Liver (tissue), 9 donors: Measurements from ENCODE around the gene IL3. TPM values are rescaled to one million over a fixed set of nuclear protein-coding genes. Genes with fewer than 3 reads are reported as not detected.

Source experiments
- DNase-seq: peaks from one replicate; pipeline ENCODE4 v3.0.0-alpha.2; 2017; ENCODE audit warnings: low spot score
- H3K27ac ChIP-seq, 2 donors: one replicate each; pipeline ENCODE4 v1.7.0; 2013; ENCODE audit warnings: inconsistent platforms in 2 of 2, low read length in 2 of 2, control low read depth in 1 of 2, low read depth in 1 of 2, mild to moderate bottlenecking in 1 of 2
- H3K27me3 ChIP-seq, 4 donors: one replicate each; pipeline versions ENCODE4 v1.6.1 to v1.7.0; 2013; ENCODE audit warnings: low read length in 3 of 4, inconsistent platforms in 1 of 4, mild to moderate bottlenecking in 1 of 4, moderate library complexity in 1 of 4; ENCODE audit not compliant: control insufficient read depth in 4 of 4, insufficient read depth in 4 of 4
- H3K36me3 ChIP-seq, 4 donors: one replicate each; pipeline versions ENCODE4 v1.6.1 to v1.7.0; 2013; ENCODE audit warnings: low read length in 3 of 4, mild to moderate bottlenecking in 3 of 4, low read depth in 1 of 4, moderate library complexity in 1 of 4; ENCODE audit not compliant: control insufficient read depth in 4 of 4, insufficient read depth in 3 of 4
- H3K4me1 ChIP-seq, 4 donors: one replicate each; pipeline versions ENCODE4 v1.6.1 to v1.7.0; 2013; ENCODE audit warnings: low read length in 3 of 4, mild to moderate bottlenecking in 3 of 4, moderate library complexity in 1 of 4; ENCODE audit not compliant: control insufficient read depth in 4 of 4, insufficient read depth in 4 of 4
- H3K4me3 ChIP-seq, 3 donors: one replicate each; pipeline versions ENCODE4 v1.6.1 to v1.7.0; 2013; ENCODE audit warnings: low read length in 3 of 3, control low read depth in 1 of 3, low read depth in 1 of 3, mild to moderate bottlenecking in 1 of 3
- H3K9ac ChIP-seq, 2 donors: one replicate each; pipeline ENCODE4 v1.7.0; 2013; ENCODE audit warnings: low read length in 2 of 2, mild to moderate bottlenecking in 2 of 2, moderate library complexity in 2 of 2, control low read depth in 1 of 2, low read depth in 1 of 2
- H3K9me3 ChIP-seq, 4 donors: one replicate each; pipeline versions ENCODE4 v1.6.1 to v1.7.0; 2013; ENCODE audit warnings: low read length in 3 of 4; ENCODE audit not compliant: control insufficient read depth in 4 of 4
- EGR1 ChIP-seq, 2 donors: IDR thresholded peaks; 2 replicates each; pipeline ENCODE4 v1.6.1; 2016 to 2018; ENCODE audit warnings: antibody characterized with exemption in 2 of 2, low read depth in 2 of 2
- FOXA1 ChIP-seq: IDR thresholded peaks from 2 replicates; pipeline ENCODE4 v1.6.1; 2016; ENCODE audit warnings: antibody characterized with exemption
- FOXA2 ChIP-seq: IDR thresholded peaks from 2 replicates; pipeline ENCODE4 v1.6.1; 2016; ENCODE audit warnings: antibody characterized with exemption
- GABPA ChIP-seq, 2 donors: IDR thresholded peaks in 1 of 2; conservative IDR thresholded peaks in 1 of 2; 2 replicates each; pipeline ENCODE4 v1.6.1; 2016; ENCODE audit warnings: antibody characterized with exemption in 2 of 2, mild to moderate bottlenecking in 1 of 2, moderate library complexity in 1 of 2
- HNF4A ChIP-seq, 2 donors: conservative IDR thresholded peaks; 2 replicates each; pipeline ENCODE4 v1.6.1; 2016; ENCODE audit warnings: antibody characterized with exemption in 2 of 2, mild to moderate bottlenecking in 2 of 2
- HNF4G ChIP-seq: IDR thresholded peaks from 2 replicates; pipeline ENCODE4 v1.6.1; 2016; ENCODE audit warnings: antibody characterized with exemption
- NR2F2 ChIP-seq: IDR thresholded peaks from 2 replicates; pipeline ENCODE4 v1.6.1; 2016; ENCODE audit warnings: antibody characterized with exemption
- RXRA ChIP-seq, 2 donors: IDR thresholded peaks; 2 replicates each; pipeline ENCODE4 v1.6.1; 2017 to 2018; ENCODE audit warnings: antibody characterized with exemption in 2 of 2, mild to moderate bottlenecking in 1 of 2
- TAF1 ChIP-seq: conservative IDR thresholded peaks from 2 replicates; pipeline ENCODE4 v1.6.1; 2016; ENCODE audit warnings: antibody characterized with exemption, mild to moderate bottlenecking
- YY1 ChIP-seq: IDR thresholded peaks from 2 replicates; pipeline ENCODE4 v1.6.1; 2016; ENCODE audit warnings: antibody characterized with exemption, mild to moderate bottlenecking
- WGBS: extraction: QIAGEN DNeasy Blood & Tissue Kit; methylation state at CpG from one replicate; pipeline ENCODE4 v1.1.7; 2013; 5-methylcytosine and 5-hydroxymethylcytosine counted together
- polyA plus RNA-seq, 2 donors: library from polyadenylated mRNA; stranded (reverse) in 1 of 2; unstranded in 1 of 2; fragments of 200-250 nt in 1 of 2; fragments of >200 nt in 1 of 2; fragmentation: Nextera tagmentation in 1 of 2; extraction: Ambion mirVana in 1 of 2; gene quantifications; one replicate each; pipeline versions ENCODE4 v1.2.1 to v1.2.3, GENCODE V29; 2013 to 2015
- total RNA-seq, 2 donors: library from RNA; depleted of rRNA; stranded (reverse); fragments of >200 nt; gene quantifications; one replicate each; pipeline ENCODE4 v1.2.3, GENCODE V29; 2014
- TF ChIP-seq, protein P1 (sequence below): IDR thresholded peaks from 2 replicates; pipeline ENCODE4 v1.6.1; 2016; ENCODE audit warnings: antibody characterized with exemption, mild to moderate bottlenecking
- TF ChIP-seq, protein P2 (sequence below): fragments of 150-350 bp; IDR thresholded peaks from 2 replicates; pipeline ENCODE4 v1.5.1; 2017; ENCODE audit warnings: improper control_type of control experiment, low read depth, low read length; ENCODE audit not compliant: missing input control
- donor health status: healthy.
- donor health status: healthy.
- donor health status: healthy.
- donor health status: healthy.
- donor health status: healthy.

Gene IL3
- total and polyA plus RNA-seq, 4 donors: not detected

DNA sequence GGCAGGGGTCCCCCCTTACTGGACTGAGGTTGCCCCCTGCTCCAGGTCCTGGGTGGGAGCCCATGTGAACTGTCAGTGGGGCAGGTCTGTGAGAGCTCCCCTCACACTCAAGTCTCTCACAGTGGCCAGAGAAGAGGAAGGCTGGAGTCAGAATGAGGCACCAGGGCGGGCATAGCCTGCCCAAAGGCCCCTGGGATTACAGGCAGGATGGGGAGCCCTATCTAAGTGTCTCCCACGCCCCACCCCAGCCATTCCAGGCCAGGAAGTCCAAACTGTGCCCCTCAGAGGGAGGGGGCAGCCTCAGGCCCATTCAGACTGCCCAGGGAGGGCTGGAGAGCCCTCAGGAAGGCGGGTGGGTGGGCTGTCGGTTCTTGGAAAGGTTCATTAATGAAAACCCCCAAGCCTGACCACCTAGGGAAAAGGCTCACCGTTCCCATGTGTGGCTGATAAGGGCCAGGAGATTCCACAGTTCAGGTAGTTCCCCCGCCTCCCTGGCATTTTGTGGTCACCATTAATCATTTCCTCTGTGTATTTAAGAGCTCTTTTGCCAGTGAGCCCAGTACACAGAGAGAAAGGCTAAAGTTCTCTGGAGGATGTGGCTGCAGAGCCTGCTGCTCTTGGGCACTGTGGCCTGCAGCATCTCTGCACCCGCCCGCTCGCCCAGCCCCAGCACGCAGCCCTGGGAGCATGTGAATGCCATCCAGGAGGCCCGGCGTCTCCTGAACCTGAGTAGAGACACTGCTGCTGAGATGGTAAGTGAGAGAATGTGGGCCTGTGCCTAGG lies 13.0 kb downstream of the IL3 start, which contains the start of gene CSF2:
CSF2 (plus strand) TSS at position 559 of the 783 bp plus-strand sequence; CDS start at position 594, 35 bp downstream.
- Histone ChIP-seq H3K36me3 (no peaks in the 10 kb centered on the region), H3K27me3 (no peaks in the 10 kb centered on the region), H3K9me3 (no peaks in the 10 kb centered on the region), H3K4me3 (no peak within 1 kb of the TSS), H3K27ac (no peak within 1 kb of the TSS), H3K4me1 (no peaks in the 10 kb centered on the region), H3K9ac (no peak within 1 kb of the TSS)
- DNase-seq: no peak
- no peak for TF ChIP-seq GABPA (IDR thresholded peaks at IDR 0.05 in 1 of 2, conservative IDR thresholded peaks at IDR 0.05 in 1 of 2)
- no peak for TF ChIP-seq EGR1 (IDR thresholded peaks at IDR 0.05; ENCODE audit: low read depth in 2 of 2)
- no peak for TF ChIP-seq NR2F2
- no peak for TF ChIP-seq HNF4A (conservative IDR thresholded peaks at IDR 0.05)
- TF ChIP-seq, protein P1, sequence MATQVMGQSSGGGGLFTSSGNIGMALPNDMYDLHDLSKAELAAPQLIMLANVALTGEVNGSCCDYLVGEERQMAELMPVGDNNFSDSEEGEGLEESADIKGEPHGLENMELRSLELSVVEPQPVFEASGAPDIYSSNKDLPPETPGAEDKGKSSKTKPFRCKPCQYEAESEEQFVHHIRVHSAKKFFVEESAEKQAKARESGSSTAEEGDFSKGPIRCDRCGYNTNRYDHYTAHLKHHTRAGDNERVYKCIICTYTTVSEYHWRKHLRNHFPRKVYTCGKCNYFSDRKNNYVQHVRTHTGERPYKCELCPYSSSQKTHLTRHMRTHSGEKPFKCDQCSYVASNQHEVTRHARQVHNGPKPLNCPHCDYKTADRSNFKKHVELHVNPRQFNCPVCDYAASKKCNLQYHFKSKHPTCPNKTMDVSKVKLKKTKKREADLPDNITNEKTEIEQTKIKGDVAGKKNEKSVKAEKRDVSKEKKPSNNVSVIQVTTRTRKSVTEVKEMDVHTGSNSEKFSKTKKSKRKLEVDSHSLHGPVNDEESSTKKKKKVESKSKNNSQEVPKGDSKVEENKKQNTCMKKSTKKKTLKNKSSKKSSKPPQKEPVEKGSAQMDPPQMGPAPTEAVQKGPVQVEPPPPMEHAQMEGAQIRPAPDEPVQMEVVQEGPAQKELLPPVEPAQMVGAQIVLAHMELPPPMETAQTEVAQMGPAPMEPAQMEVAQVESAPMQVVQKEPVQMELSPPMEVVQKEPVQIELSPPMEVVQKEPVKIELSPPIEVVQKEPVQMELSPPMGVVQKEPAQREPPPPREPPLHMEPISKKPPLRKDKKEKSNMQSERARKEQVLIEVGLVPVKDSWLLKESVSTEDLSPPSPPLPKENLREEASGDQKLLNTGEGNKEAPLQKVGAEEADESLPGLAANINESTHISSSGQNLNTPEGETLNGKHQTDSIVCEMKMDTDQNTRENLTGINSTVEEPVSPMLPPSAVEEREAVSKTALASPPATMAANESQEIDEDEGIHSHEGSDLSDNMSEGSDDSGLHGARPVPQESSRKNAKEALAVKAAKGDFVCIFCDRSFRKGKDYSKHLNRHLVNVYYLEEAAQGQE: no peak
- TF ChIP-seq RXRA (IDR thresholded peaks at IDR 0.05): no peak
- no peak for TF ChIP-seq FOXA1
- no peak for TF ChIP-seq YY1
- no peak for TF ChIP-seq FOXA2
- TF ChIP-seq, protein P2, sequence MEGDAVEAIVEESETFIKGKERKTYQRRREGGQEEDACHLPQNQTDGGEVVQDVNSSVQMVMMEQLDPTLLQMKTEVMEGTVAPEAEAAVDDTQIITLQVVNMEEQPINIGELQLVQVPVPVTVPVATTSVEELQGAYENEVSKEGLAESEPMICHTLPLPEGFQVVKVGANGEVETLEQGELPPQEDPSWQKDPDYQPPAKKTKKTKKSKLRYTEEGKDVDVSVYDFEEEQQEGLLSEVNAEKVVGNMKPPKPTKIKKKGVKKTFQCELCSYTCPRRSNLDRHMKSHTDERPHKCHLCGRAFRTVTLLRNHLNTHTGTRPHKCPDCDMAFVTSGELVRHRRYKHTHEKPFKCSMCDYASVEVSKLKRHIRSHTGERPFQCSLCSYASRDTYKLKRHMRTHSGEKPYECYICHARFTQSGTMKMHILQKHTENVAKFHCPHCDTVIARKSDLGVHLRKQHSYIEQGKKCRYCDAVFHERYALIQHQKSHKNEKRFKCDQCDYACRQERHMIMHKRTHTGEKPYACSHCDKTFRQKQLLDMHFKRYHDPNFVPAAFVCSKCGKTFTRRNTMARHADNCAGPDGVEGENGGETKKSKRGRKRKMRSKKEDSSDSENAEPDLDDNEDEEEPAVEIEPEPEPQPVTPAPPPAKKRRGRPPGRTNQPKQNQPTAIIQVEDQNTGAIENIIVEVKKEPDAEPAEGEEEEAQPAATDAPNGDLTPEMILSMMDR: no peak
- WGBS: 90% methylated on average over 12 of the region's 12 CpGs

DNA sequence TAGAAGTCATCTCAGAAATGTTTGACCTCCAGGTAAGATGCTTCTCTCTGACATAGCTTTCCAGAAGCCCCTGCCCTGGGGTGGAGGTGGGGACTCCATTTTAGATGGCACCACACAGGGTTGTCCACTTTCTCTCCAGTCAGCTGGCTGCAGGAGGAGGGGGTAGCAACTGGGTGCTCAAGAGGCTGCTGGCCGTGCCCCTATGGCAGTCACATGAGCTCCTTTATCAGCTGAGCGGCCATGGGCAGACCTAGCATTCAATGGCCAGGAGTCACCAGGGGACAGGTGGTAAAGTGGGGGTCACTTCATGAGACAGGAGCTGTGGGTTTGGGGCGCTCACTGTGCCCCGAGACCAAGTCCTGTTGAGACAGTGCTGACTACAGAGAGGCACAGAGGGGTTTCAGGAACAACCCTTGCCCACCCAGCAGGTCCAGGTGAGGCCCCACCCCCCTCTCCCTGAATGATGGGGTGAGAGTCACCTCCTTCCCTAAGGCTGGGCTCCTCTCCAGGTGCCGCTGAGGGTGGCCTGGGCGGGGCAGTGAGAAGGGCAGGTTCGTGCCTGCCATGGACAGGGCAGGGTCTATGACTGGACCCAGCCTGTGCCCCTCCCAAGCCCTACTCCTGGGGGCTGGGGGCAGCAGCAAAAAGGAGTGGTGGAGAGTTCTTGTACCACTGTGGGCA lies 13.8 kb downstream of the IL3 start:
- no peak overlapping the region for H3K9ac ChIP-seq
- H3K27ac ChIP-seq: no peak overlapping the region
- no peaks in the 10 kb centered on the region for H3K36me3 ChIP-seq
- no peak for TF ChIP-seq TAF1
- no peak for TF ChIP-seq HNF4G
- DNase-seq: no peak
- H3K4me3 ChIP-seq: no peak overlapping the region
- H3K4me1 ChIP-seq: no peaks in the 10 kb centered on the region
- 91% methylated on average over 7 of the region's 7 CpGs for WGBS
- no peaks in the 10 kb centered on the region for H3K9me3 ChIP-seq
- no peaks in the 10 kb centered on the region for H3K27me3 ChIP-seq
